Right lung (tissue), 5 donors: ENCODE results near the gene AGPS. TPM values are rescaled to one million over a fixed set of nuclear protein-coding genes. Genes with fewer than 3 reads are reported as not detected.

Experiments
- DNase-seq, 2 donors: peaks; one replicate each; pipeline ENCODE4 v3.0.0-alpha.2; 2013
- polyA plus RNA-seq, 5 donors: library from polyadenylated mRNA; unstranded; fragments of 120-200 nt; gene quantifications; one replicate each; pipeline versions ENCODE4 v1.2.1 to v1.2.3, GENCODE V29; 2013; ENCODE audit warnings: inconsistent platforms in 1 of 5, low replicate concordance in 1 of 5; ENCODE audit not compliant: insufficient read length in 5 of 5, insufficient read depth in 1 of 5

AGPS gene
- polyA plus RNA-seq, 5 donors, result 20.0 to 34.9 (median 28.8) TPM

GRCh38 chr2:177585234-177585863 lies 192.8 kb downstream of the AGPS start:
- DNase-seq, result no peak

GRCh38 chr2:177586154-177586553 lies 193.6 kb downstream of the AGPS start:
- DNase-seq, result no peak

- DNase-seq, result no peak
Measured at GRCh38 chr2:177587371-177587770, 194.8 kb downstream of the AGPS start.

- no peak for DNase-seq
Measured at GRCh38 chr2:177588671-177589070, 196.1 kb downstream of the AGPS start.

GRCh38 chr2:177589186-177589585 lies 196.6 kb downstream of the AGPS start:
- DNase-seq, result no peak

GRCh38 chr2:177592397-177592796 lies 199.8 kb downstream of the AGPS start:
- DNase-seq, result no peak

- no peak for DNase-seq
Measured at GRCh38 chr2:177592945-177593344, 200.4 kb downstream of the AGPS start.

GRCh38 chr2:177593402-177593801 lies 200.8 kb downstream of the AGPS start:
- DNase-seq, result no peak

Other genes with a start within 250 kb of the AGPS start
- gene HNRNPA3, start 180.0 kb upstream of the AGPS start, polyA plus RNA-seq, result 100 to 1,000 TPM; 503 to 610 (median 584) TPM
- 10 to 100 TPM; 65.7 to 95.0 (median 85.3) TPM for gene NFE2L2, start 128.0 kb upstream of the AGPS start, polyA plus RNA-seq